Measurements from ENCODE around the gene IFNL1. TPM values are rescaled to one million over a fixed set of nuclear protein-coding genes. Genes with fewer than 3 reads are reported as not detected.

IFNL1 gene
- total RNA-seq, 2 donors from 2014 or later = not detected

DNA sequence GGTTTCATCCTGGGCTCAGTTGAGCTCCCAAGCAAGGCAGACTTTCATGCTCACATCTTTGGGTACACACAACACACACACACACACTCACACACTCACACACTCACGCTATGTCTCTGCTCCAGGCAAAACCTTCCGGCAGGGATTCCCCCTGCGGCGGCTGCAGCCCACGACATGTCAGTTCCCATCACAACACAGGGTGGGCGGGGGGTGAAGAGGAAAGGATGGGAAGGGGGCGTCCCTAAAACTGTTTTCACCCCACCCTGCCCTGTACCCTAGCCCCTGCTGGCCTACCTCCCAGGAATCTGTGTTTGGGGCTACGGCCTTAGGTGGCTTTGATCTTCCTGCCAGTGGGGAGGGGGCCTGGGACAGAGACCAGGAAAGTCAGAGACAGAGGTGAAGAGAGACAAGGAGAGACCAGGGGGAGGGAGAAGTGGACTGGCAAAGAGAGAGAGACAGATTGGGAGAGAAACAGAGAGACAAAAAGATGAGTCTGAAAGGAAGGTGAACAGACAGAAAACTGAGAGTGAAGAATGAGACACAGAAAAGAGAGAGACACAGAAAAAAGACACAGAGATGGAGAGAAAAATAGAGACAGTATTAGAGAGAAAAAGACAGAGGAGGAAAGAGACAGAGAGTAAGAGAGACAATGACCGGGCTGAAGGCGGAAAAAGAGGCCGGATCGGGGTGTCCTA lies 20.6 kb downstream of the IFNL1 start:
- no peaks in the 10 kb centered on the region for H3K36me3 ChIP-seq
- H3K9me3 ChIP-seq = no peaks in the 10 kb centered on the region
- no peak overlapping the region for H3K27ac ChIP-seq
- intact Hi-C loops (cut with DNase I) = no loop called here
- H3K27me3 ChIP-seq = no peaks in the 10 kb centered on the region
- no peak for DNase-seq
- TF ChIP-seq, protein P1, sequence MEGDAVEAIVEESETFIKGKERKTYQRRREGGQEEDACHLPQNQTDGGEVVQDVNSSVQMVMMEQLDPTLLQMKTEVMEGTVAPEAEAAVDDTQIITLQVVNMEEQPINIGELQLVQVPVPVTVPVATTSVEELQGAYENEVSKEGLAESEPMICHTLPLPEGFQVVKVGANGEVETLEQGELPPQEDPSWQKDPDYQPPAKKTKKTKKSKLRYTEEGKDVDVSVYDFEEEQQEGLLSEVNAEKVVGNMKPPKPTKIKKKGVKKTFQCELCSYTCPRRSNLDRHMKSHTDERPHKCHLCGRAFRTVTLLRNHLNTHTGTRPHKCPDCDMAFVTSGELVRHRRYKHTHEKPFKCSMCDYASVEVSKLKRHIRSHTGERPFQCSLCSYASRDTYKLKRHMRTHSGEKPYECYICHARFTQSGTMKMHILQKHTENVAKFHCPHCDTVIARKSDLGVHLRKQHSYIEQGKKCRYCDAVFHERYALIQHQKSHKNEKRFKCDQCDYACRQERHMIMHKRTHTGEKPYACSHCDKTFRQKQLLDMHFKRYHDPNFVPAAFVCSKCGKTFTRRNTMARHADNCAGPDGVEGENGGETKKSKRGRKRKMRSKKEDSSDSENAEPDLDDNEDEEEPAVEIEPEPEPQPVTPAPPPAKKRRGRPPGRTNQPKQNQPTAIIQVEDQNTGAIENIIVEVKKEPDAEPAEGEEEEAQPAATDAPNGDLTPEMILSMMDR (IDR thresholded peaks at IDR 0.05) = no peak
- H3K4me1 ChIP-seq = no peaks in the 10 kb centered on the region
- no peak overlapping the region for H3K9ac ChIP-seq (ENCODE audit: low read depth in 2 of 2, low read length in 2 of 2)
- no peak overlapping the region for H3K4me3 ChIP-seq

- no peak overlapping the region for H3K9ac ChIP-seq (ENCODE audit: low read depth in 2 of 2, low read length in 2 of 2)
- no peaks in the 10 kb centered on the region for H3K36me3 ChIP-seq
- TF ChIP-seq, protein P1 (IDR thresholded peaks at IDR 0.05) = no peak
- H3K9me3 ChIP-seq = no peaks in the 10 kb centered on the region
- no peaks in the 10 kb centered on the region for H3K27me3 ChIP-seq
- intact Hi-C loops (cut with DNase I) = no loop called here
- no peak overlapping the region for H3K27ac ChIP-seq
- DNase-seq = no peak
- no peaks in the 10 kb centered on the region for H3K4me1 ChIP-seq
- H3K4me3 ChIP-seq = no peak overlapping the region
Measured at GRCh38 chr19:39317476-39317875, 21.3 kb downstream of the IFNL1 start.

GRCh38 chr19:39318071-39318470 lies 21.9 kb downstream of the IFNL1 start:
- Histone ChIP-seq H3K27me3 (no peaks in the 10 kb centered on the region), H3K4me1 (no peaks in the 10 kb centered on the region), H3K9ac (ENCODE audit: low read depth in 2 of 2, low read length in 2 of 2) (no peak overlapping the region), H3K36me3 (no peaks in the 10 kb centered on the region), H3K27ac (no peak overlapping the region), H3K9me3 (no peaks in the 10 kb centered on the region), H3K4me3 (no peak overlapping the region)
- intact Hi-C loops (cut with DNase I) = no loop called here
- no peak for DNase-seq
- TF ChIP-seq, protein P1 (IDR thresholded peaks at IDR 0.05) = no peak

- H3K9ac ChIP-seq (ENCODE audit: low read depth in 2 of 2, low read length in 2 of 2) = no peak overlapping the region
- DNase-seq = no peak
- no peaks in the 10 kb centered on the region for H3K9me3 ChIP-seq
- no peaks in the 10 kb centered on the region for H3K27me3 ChIP-seq
- TF ChIP-seq, protein P1 (IDR thresholded peaks at IDR 0.05) = no peak
- no peak overlapping the region for H3K27ac ChIP-seq
- no peaks in the 10 kb centered on the region for H3K36me3 ChIP-seq
- intact Hi-C loops (cut with DNase I) = no loop called here
- no peaks in the 10 kb centered on the region for H3K4me1 ChIP-seq
- H3K4me3 ChIP-seq = no peak overlapping the region
Measured at GRCh38 chr19:39318690-39319089, 22.5 kb downstream of the IFNL1 start.

DNA sequence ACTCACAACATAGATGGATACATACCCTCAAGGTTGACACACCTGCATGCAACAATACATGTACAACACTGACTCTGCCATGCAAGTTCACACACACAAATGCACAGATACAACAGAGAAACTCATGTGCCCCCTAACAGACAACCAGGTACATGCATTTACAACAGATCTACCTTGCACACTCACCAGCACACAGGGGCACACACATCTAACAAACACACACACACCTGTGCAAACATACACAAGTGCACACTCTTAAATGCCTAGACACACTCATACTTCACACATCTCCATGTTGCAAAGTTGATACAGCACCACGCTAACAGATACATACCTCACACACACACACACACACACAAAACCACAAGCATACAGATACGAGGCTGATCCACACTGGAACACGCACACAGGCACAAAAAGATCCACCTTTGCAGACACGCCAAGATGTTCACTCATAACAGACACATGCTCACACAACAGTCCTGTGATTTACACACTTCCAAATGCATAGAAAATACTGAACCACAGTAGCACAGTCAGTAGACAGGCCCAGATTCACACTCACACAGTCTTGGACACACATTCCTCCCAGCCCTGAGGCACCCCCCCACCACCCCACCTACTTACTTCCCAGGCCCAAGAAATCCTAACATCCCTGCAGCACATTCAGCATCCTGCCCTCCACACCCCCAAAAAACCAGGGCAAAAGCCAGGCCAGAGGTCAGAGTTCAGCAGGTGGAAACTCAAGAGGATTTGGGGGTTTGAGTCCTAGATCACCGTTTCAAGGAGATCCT lies 23.1 kb downstream of the IFNL1 start:
- no peak overlapping the region for H3K9ac ChIP-seq (ENCODE audit: low read depth in 2 of 2, low read length in 2 of 2)
- TF ChIP-seq, protein P1 (IDR thresholded peaks at IDR 0.05) = no peak
- intact Hi-C loops (cut with DNase I) = no loop called here
- no peaks in the 10 kb centered on the region for H3K36me3 ChIP-seq
- H3K9me3 ChIP-seq = no peaks in the 10 kb centered on the region
- no peaks in the 10 kb centered on the region for H3K27me3 ChIP-seq
- no peak for DNase-seq
- H3K27ac ChIP-seq = no peak overlapping the region
- no peaks in the 10 kb centered on the region for H3K4me1 ChIP-seq
- H3K4me3 ChIP-seq = no peak overlapping the region
